ENCODE data around the gene BPIFB6.

GRCh38 chr20:33093074-33093473, 61.6 kb downstream of the BPIFB6 start:
- TF ChIP-seq POLR2A (IDR thresholded peaks at IDR 0.05; ENCODE audit: low read length) (no peak), CTCF (IDR thresholded peaks at IDR 0.05) (no peak), BCL3 (IDR thresholded peaks at IDR 0.05) (no peak)

All from A549 (cell line).